ENCODE data around the gene TNRC6C.

- TF ChIP-seq EZH2 (IDR thresholded peaks at IDR 0.05; ENCODE audit: low read length) (no peak), CTCF (optimal IDR thresholded peaks at IDR 0.05 in 1 of 3, IDR thresholded peaks at IDR 0.05 in 1 of 3, conservative IDR thresholded peaks at IDR 0.05 in 1 of 3; ENCODE audit: extremely low read depth in 1 of 3, insufficient read depth in 2 of 3, low read length in 3 of 3) (no peak)
Measured at GRCh38 chr17:78016852-78017251, 58.3 kb downstream of the TNRC6C start.

All from keratinocyte (primary cell).